ENCODE results near the gene CACUL1.

DNA sequence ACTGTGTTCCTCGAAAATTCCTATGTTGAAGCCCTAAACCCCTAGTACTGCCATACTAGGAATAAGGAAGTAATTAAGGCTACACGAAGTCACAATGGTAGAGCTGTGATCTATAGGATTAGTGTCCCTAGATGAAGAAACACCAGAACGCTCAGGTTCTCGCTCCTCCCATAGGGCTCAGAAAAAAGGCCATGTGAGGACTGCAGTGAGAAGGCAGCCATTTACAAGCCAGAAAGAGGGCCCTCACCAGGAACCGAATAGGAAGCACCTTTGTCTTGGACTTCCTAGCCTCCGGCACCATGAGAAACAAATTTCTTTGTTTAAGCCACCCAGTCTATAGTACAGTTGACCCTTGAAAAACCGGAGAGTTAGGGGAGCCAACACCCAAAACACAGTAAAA lies 46.2 kb downstream of the CACUL1 start:
- TF ChIP-seq, protein P1, sequence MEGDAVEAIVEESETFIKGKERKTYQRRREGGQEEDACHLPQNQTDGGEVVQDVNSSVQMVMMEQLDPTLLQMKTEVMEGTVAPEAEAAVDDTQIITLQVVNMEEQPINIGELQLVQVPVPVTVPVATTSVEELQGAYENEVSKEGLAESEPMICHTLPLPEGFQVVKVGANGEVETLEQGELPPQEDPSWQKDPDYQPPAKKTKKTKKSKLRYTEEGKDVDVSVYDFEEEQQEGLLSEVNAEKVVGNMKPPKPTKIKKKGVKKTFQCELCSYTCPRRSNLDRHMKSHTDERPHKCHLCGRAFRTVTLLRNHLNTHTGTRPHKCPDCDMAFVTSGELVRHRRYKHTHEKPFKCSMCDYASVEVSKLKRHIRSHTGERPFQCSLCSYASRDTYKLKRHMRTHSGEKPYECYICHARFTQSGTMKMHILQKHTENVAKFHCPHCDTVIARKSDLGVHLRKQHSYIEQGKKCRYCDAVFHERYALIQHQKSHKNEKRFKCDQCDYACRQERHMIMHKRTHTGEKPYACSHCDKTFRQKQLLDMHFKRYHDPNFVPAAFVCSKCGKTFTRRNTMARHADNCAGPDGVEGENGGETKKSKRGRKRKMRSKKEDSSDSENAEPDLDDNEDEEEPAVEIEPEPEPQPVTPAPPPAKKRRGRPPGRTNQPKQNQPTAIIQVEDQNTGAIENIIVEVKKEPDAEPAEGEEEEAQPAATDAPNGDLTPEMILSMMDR (IDR thresholded peaks at IDR 0.05; ENCODE audit: extremely low read depth in 1 of 2, insufficient read depth in 1 of 2, low read depth in 1 of 2, low read length in 2 of 2), result no peak
- no peak for TF ChIP-seq POLR2A (IDR thresholded peaks at IDR 0.05; ENCODE audit: low read depth, low read length)
- TF ChIP-seq GATA2 (IDR thresholded peaks at IDR 0.05; ENCODE audit: insufficient read depth, insufficient read length, low read depth, low read length), result no peak
- TF ChIP-seq POLR2AphosphoS5 (IDR thresholded peaks at IDR 0.05; ENCODE audit: insufficient read depth, low read depth, low read length), result no peak
- TF ChIP-seq, protein P2, sequence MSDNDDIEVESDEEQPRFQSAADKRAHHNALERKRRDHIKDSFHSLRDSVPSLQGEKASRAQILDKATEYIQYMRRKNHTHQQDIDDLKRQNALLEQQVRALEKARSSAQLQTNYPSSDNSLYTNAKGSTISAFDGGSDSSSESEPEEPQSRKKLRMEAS (IDR thresholded peaks at IDR 0.05; ENCODE audit: insufficient read depth, insufficient read length), result no peak
- TF ChIP-seq EZH2 (IDR thresholded peaks at IDR 0.05; ENCODE audit: borderline replicate concordance, low read depth, low read length, severe bottlenecking), result no peak
- TF ChIP-seq FOS (IDR thresholded peaks at IDR 0.05; ENCODE audit: borderline replicate concordance, insufficient read depth, low read length), result no peak
